K562 (cell line): ENCODE data around the gene ITGA6.

Source experiments
- CTCF ChIP-seq, 3 experiments: IDR thresholded peaks in 2 of 3; conservative IDR thresholded peaks in 1 of 3; 2 replicates each; pipeline ENCODE4 v1.5.1; 2011 to 2012; ENCODE audit warnings: low read length in 3 of 3, mild to moderate bottlenecking in 3 of 3, control low read depth in 2 of 3, improper control_type of control experiment in 1 of 3, inconsistent platforms in 1 of 3, low read depth in 1 of 3, mixed read lengths in 1 of 3, moderate library complexity in 1 of 3; ENCODE audit not compliant: insufficient read depth in 2 of 3
- MNT ChIP-seq, 2 experiments: fragments of 450-650 bp; conservative IDR thresholded peaks; 2 replicates each; pipeline ENCODE4 v1.6.1; 2017; ENCODE audit warnings: mild to moderate bottlenecking in 2 of 2, moderate library complexity in 2 of 2
- ZFP1 ChIP-seq: fragments of 450-650 bp; formaldehyde crosslinking; IDR thresholded peaks from 2 replicates; pipeline ENCODE4 v1.4.0; 2020; ENCODE audit warnings: mild to moderate bottlenecking, mixed read lengths
- ZFX ChIP-seq: sonication (generic); formaldehyde crosslinking; IDR thresholded peaks from 2 replicates; pipeline ENCODE4 v1.8.0; 2022; ENCODE audit warnings: mild to moderate bottlenecking, missing genetic modification reagents, moderate library complexity
- ZNF274 ChIP-seq: IDR thresholded peaks from 2 replicates; pipeline ENCODE4 v1.6.1; 2011; ENCODE audit warnings: low read depth, mild to moderate bottlenecking, low read length, moderate library complexity, borderline replicate concordance
- ZNF592 ChIP-seq: fragments of 450-650 bp; IDR thresholded peaks from 2 replicates; pipeline ENCODE4 v1.6.1; 2017; ENCODE audit warnings: antibody characterized with exemption, mild to moderate bottlenecking

DNA sequence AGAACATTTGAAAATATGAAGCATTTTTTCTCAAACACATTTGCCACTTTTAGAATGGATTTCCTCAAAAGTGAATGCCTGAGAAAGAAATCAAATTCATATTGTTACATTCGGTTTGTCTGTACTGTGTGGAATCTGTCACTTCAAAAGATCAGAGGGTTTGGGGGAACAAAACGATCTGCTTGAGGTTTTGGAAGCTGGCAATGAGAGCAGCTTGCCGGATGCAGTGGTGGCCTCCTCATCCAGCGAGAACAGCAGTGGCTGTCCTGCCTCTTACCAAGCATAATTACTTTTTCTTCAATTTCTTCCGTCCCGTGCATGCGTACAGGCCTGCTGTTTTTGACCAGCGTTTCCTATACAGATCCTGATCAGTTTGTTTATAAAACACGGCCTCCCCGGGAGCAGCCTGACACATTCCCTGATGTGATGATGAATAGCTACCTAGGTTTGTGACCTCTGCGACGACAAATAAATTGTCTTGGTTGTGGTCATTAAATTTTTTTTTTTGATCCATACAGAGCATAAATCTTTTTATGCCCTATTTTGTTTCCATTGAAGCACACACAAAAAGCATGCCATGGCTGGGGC lies 45.2 kb downstream of the ITGA6 start:
- TF ChIP-seq ZNF592 (no peak), MNT (conservative IDR thresholded peaks at IDR 0.05) (no peak), CTCF (IDR thresholded peaks at IDR 0.05 in 2 of 3, conservative IDR thresholded peaks at IDR 0.05 in 1 of 3; ENCODE audit: insufficient read depth in 2 of 3, low read depth in 1 of 3, low read length in 3 of 3) (no peak), ZFP1 (no peak), ZNF274 (no peak), ZFX (CRISPR knock-in tag) (no peak)
